Measurements from ENCODE around the gene CPD. TPM values are rescaled to one million over a fixed set of nuclear protein-coding genes. Genes with fewer than 3 reads are reported as not detected.

Gene CPD
- total and polyA plus RNA-seq, 2 of the 13 experiments (the other 11 are each of a cell fraction or from before 2014, with no cell fraction given), result 46.1 to 72.3 TPM

DNA sequence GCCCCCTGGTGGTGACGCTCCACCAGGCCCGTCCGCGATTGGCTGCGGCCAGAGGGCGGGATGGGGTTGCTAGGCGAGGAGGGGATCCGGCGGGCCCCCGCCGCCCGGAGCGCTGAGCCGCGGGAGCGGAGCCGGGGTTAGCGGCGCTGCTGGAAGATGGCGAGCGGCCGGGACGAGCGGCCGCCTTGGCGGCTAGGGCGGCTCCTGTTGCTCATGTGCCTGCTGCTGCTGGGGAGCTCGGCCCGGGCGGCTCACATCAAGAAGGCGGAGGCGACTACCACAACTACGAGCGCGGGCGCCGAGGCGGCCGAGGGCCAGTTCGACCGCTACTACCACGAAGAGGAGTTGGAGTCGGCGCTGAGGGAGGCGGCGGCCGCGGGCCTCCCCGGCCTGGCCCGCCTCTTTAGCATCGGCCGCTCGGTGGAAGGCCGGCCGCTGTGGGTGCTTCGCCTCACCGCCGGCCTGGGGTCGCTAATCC, at the start of gene CPD (continued):
- TF ChIP-seq ZNF749 (CRISPR knock-in tag; IDR thresholded peaks at IDR 0.05; ENCODE audit: borderline replicate concordance) (no peak), ZFP62 (CRISPR knock-in tag; IDR thresholded peaks at IDR 0.05) (no peak), ZNF563 (CRISPR knock-in tag; IDR thresholded peaks at IDR 0.05) (no peak), MYC (CRISPR knock-in tag; IDR thresholded peaks at IDR 0.05; ENCODE audit: borderline replicate concordance) (no peak; the same call in 1 of the 2 replicates), ZNF496 (CRISPR knock-in tag; IDR thresholded peaks at IDR 0.05; ENCODE audit: insufficient replicate concordance) (no peak), PCBP2 (optimal IDR thresholded peaks at IDR 0.05; ENCODE audit: low read depth, low read length, poor library complexity, severe bottlenecking) (no peak), ZSCAN31 (CRISPR knock-in tag; IDR thresholded peaks at IDR 0.05; ENCODE audit: low read depth) (peak; percentile 7; the same call in 1 of the 2 replicates), GTF3A (CRISPR knock-in tag; conservative IDR thresholded peaks at IDR 0.05) (no peak), ZIK1 (CRISPR knock-in tag; IDR thresholded peaks at IDR 0.05; ENCODE audit: borderline replicate concordance, low read depth) (no peak), ELF1 (CRISPR knock-in tag; IDR thresholded peaks at IDR 0.05) (no peak; the same call in 1 of the 2 replicates)
- TF ChIP-seq, protein P1, sequence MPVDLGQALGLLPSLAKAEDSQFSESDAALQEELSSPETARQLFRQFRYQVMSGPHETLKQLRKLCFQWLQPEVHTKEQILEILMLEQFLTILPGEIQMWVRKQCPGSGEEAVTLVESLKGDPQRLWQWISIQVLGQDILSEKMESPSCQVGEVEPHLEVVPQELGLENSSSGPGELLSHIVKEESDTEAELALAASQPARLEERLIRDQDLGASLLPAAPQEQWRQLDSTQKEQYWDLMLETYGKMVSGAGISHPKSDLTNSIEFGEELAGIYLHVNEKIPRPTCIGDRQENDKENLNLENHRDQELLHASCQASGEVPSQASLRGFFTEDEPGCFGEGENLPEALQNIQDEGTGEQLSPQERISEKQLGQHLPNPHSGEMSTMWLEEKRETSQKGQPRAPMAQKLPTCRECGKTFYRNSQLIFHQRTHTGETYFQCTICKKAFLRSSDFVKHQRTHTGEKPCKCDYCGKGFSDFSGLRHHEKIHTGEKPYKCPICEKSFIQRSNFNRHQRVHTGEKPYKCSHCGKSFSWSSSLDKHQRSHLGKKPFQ (CRISPR knock-in tag; IDR thresholded peaks at IDR 0.05; ENCODE audit: insufficient replicate concordance), result no peak
- TF ChIP-seq, protein P2, sequence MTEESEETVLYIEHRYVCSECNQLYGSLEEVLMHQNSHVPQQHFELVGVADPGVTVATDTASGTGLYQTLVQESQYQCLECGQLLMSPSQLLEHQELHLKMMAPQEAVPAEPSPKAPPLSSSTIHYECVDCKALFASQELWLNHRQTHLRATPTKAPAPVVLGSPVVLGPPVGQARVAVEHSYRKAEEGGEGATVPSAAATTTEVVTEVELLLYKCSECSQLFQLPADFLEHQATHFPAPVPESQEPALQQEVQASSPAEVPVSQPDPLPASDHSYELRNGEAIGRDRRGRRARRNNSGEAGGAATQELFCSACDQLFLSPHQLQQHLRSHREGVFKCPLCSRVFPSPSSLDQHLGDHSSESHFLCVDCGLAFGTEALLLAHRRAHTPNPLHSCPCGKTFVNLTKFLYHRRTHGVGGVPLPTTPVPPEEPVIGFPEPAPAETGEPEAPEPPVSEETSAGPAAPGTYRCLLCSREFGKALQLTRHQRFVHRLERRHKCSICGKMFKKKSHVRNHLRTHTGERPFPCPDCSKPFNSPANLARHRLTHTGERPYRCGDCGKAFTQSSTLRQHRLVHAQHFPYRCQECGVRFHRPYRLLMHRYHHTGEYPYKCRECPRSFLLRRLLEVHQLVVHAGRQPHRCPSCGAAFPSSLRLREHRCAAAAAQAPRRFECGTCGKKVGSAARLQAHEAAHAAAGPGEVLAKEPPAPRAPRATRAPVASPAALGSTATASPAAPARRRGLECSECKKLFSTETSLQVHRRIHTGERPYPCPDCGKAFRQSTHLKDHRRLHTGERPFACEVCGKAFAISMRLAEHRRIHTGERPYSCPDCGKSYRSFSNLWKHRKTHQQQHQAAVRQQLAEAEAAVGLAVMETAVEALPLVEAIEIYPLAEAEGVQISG (CRISPR knock-in tag; IDR thresholded peaks at IDR 0.05), result no peak
- TF ChIP-seq, protein P3, sequence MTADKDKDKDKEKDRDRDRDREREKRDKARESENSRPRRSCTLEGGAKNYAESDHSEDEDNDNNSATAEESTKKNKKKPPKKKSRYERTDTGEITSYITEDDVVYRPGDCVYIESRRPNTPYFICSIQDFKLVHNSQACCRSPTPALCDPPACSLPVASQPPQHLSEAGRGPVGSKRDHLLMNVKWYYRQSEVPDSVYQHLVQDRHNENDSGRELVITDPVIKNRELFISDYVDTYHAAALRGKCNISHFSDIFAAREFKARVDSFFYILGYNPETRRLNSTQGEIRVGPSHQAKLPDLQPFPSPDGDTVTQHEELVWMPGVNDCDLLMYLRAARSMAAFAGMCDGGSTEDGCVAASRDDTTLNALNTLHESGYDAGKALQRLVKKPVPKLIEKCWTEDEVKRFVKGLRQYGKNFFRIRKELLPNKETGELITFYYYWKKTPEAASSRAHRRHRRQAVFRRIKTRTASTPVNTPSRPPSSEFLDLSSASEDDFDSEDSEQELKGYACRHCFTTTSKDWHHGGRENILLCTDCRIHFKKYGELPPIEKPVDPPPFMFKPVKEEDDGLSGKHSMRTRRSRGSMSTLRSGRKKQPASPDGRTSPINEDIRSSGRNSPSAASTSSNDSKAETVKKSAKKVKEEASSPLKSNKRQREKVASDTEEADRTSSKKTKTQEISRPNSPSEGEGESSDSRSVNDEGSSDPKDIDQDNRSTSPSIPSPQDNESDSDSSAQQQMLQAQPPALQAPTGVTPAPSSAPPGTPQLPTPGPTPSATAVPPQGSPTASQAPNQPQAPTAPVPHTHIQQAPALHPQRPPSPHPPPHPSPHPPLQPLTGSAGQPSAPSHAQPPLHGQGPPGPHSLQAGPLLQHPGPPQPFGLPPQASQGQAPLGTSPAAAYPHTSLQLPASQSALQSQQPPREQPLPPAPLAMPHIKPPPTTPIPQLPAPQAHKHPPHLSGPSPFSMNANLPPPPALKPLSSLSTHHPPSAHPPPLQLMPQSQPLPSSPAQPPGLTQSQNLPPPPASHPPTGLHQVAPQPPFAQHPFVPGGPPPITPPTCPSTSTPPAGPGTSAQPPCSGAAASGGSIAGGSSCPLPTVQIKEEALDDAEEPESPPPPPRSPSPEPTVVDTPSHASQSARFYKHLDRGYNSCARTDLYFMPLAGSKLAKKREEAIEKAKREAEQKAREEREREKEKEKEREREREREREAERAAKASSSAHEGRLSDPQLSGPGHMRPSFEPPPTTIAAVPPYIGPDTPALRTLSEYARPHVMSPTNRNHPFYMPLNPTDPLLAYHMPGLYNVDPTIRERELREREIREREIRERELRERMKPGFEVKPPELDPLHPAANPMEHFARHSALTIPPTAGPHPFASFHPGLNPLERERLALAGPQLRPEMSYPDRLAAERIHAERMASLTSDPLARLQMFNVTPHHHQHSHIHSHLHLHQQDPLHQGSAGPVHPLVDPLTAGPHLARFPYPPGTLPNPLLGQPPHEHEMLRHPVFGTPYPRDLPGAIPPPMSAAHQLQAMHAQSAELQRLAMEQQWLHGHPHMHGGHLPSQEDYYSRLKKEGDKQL (CRISPR knock-in tag; IDR thresholded peaks at IDR 0.05; ENCODE audit: low read depth), result no peak; the same call in 1 of the 2 replicates
- TF ChIP-seq, protein P4, sequence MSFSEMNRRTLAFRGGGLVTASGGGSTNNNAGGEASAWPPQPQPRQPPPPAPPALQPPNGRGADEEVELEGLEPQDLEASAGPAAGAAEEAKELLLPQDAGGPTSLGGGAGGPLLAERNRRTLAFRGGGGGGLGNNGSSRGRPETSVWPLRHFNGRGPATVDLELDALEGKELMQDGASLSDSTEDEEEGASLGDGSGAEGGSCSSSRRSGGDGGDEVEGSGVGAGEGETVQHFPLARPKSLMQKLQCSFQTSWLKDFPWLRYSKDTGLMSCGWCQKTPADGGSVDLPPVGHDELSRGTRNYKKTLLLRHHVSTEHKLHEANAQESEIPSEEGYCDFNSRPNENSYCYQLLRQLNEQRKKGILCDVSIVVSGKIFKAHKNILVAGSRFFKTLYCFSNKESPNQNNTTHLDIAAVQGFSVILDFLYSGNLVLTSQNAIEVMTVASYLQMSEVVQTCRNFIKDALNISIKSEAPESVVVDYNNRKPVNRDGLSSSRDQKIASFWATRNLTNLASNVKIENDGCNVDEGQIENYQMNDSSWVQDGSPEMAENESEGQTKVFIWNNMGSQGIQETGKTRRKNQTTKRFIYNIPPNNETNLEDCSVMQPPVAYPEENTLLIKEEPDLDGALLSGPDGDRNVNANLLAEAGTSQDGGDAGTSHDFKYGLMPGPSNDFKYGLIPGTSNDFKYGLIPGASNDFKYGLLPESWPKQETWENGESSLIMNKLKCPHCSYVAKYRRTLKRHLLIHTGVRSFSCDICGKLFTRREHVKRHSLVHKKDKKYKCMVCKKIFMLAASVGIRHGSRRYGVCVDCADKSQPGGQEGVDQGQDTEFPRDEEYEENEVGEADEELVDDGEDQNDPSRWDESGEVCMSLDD (CRISPR knock-in tag; IDR thresholded peaks at IDR 0.05; ENCODE audit: borderline replicate concordance), result 0 out of 2 replicates have a peak, but pooled peaks have one; percentile 43
- TF ChIP-seq, protein P5, sequence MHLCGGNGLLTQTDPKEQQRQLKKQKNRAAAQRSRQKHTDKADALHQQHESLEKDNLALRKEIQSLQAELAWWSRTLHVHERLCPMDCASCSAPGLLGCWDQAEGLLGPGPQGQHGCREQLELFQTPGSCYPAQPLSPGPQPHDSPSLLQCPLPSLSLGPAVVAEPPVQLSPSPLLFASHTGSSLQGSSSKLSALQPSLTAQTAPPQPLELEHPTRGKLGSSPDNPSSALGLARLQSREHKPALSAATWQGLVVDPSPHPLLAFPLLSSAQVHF (CRISPR knock-in tag; IDR thresholded peaks at IDR 0.05), result no peak
